ENCODE results near the gene EXOC6B.

Gene EXOC6B

DNA sequence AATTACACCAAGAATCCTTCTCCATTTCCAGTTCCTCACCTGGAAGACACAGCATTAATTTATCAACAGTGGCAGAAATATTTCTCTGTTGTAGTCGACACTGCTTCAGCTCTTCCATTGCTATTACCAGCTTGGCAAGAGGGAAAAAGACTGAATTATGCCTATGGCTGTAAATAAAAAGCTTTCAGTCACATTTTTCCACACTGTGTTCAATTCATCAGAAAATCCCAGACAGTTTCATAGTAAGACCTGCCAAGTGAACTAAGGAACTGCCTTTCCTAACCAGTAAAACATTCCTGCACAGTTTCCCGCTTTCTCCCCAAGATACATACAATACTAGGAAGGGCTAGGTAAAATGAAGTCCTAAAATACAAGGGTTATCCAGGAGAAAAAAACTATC, 94.7 kb downstream of the EXOC6B start:
- no peak for DNase-seq

DNA sequence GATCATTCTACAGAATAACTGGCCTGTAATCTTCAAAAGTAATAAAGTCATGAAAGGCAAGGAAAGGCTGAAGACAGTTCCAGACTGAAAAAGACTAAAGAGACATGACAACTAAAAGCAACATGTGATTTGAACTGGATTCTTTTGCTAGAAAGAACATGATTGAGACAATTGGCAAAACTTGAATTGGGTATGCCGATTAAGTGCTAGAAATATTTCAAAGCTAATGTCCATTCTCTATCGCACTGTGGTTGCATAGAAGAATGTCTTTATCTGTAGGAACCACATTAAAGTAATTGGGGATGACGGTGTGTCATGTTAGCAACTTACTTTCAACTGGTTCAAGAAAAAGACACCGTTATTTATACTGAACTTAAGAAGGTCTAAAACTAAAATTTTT, 98.5 kb downstream of the EXOC6B start:
- DNase-seq, result no peak

DNA sequence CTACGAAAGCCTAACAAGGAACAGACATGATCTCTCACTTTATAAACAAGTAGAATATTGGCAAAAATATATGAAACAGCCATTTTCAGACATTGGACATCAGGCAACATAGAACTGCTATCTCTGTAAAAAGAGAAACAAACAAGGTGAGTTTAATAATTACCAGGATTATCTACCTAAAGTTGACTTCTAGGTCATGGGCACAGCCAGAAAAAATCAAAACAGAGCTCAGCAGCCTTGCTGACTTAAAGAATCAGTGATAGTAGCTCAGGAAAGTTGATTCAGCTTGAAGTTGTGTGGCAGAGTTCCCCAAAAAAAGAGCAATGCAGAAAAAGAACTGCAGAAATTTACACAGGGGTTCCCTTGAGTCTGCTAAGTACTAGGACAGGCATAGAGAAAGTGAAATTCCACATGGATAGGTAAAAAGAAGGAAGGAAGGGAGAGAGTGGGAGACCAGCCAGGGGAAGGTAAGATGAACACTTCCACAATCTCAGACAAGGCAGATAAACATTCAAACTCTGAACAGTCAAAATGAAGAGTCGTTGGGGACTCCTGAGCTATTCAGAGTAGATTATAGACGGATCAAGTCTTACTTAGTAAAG, 102.0 kb downstream of the EXOC6B start:
- DNase-seq, result no peak

DNA sequence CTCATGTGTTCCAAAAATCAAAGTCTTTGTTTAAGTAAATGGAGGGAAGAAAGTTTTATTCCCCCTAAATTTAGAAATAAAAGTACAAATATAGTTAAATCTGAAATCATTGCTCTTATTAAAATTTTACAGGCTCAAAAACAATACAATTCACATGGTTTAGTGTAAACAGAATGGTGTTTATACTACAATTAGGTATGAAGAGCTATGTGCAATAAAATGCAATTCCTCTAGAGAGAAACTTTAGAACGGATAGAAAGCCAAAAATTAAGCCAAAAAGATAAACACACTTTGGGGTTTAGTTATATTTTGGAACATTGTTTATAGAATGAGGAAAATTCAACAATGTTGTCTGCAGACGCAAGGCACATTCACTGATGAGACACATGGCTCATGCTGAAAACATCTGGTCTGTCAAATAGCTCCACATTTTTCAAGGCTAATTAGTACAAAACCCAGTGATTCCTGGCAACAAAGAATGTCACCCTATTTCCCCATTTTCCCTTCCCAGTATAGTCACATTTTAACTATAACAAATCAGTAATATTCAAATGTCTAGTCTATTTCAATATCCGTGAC, 103.3 kb downstream of the EXOC6B start:
- DNase-seq, result no peak

DNA sequence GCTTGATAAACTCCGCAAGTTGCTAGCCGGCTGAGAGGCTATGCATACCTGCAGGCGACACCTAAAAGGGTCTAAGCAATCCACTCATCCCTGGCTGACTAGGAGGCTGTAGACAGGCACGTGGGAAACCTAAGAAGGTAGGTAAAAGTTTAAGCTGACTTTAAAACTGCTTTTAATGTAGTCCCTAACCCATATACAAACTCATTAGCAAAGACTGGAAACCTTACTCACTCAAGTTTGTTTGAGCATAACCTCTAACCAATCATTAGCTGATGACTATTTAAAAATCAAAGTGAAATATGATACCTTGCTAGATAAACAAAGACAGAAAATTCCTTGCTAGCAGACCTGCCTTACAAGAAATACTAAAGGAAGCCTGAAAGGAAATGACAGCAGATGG, 106.4 kb downstream of the EXOC6B start:
- no peak for DNase-seq

DNA sequence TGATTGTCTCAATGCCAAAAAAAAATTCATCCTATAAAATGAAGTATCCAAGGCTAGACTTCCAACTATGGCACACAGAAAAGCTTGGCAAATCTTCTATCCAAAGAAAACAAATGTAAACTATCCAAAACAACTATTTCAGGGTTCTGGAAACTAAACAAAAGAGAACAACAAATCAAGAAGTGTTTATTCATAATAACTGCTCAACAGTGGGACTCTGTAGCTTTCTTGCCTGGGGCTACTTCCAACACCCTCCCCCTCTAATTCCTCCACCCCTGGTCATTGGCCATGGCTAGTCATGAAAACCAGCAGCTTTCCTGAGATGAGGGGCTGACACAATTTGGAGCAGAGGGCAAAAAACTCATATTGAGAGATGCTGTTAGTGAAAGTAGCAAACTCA, 107.0 kb downstream of the EXOC6B start:
- no peak for DNase-seq

DNA sequence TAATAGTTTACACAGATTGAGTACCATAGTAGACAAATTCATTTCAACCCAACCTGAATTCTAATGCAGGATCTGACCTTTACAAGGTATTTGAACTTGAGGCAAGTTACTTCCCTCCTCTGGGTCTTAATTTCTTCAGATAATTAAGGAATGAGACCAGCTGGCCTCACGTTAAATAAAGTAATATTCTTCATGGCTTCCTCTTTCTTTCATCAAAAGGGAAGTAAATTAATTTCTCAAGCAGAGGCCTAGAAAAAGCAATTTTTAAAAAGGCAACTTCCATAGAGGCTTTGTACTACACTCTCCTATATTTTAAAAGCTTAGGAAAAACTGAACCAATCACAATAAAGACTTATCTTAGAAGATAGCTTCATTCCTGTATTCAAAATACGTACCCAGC, 109.2 kb downstream of the EXOC6B start:
- no peak for DNase-seq

DNA sequence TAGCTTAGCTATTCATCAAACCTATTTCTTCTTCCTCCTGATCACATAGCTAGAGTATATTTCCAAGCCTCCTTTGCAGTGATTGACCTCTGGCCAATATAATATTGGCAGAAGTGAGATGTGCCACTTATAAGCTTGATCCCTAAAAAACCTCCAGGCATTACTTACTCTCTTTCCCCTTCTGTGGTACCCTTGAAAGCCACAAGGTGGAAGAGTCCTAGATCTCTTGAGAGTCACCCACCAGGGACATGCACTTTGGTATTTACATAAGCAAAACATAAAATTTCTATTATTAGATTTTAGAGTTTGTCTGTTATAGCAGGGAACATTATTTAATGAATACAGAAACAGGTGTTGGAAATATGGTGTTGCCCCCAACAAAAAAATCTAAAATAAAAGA, 112.0 kb downstream of the EXOC6B start:
- no peak for DNase-seq

DNA sequence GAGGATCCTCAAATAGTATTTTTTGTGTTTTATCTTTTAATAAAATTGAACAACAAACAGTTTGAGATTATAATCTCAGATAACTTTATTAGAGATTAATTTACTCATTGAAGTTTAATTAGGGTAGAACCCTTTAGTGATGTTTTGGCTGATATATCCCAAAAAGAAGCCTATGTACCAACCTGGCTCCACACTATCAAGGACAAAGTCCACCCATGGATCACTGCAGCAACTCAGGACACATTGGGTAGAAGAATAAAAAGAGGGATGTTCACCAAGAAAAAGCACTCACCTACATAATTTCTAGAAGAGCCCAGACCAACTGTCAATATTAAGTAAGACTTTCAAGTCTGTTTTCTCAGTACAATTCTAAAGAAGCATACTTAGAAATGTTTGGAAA, 112.9 kb downstream of the EXOC6B start:
- DNase-seq, result no peak

DNA sequence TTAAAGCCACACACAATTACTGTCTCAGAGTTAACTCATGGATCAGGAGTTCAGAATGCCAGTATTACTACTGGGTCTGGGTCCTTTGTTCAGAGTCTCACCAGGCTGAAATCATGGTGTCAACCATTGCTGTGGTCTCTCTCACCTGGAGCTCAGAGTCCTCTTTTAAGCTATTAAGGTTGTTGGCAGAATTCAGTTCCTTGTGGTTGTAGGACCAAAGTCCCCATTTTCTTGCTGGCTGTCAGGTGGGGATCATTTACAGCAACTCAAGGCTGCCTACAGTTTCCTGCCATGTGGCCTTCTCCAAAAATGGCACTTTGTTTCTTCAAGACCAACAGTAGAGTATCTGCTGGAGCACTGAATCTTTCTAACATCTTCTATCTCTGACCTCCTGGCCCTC, 113.5 kb downstream of the EXOC6B start:
- no peak for DNase-seq

DNA sequence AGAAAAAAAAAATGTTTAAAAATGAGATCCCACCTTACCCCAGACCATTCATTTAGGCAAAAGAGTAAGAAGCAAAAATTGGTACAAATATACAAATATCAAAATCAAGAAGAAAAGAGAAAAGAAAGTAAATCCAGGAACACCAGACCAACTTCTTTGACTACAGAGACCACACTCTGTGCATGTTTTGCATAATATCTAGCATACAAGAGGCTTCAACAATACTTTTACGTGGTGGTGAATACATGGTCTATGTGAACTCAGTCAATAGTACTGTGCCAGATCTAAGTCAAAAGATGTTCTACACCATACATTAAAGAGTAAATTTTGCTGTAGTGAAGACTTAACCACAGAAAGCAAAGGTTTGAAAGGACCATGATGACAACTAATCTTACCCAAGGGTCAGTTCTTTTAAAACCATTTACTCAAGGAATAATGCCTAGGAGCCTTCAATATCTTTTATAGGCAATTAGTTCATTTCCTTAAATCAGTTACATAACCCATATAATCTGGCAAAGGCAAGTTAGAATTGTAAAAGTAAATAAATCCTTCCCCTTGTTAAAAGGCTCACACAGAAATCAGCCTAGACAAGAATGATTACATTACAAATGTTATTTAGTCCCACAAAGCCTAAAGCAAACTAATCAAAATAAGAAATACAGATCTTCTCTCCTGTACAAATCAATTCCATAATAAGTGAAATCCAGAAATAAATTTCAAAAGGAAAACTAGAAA, 115.2 kb downstream of the EXOC6B start:
- no peak for DNase-seq

DNA sequence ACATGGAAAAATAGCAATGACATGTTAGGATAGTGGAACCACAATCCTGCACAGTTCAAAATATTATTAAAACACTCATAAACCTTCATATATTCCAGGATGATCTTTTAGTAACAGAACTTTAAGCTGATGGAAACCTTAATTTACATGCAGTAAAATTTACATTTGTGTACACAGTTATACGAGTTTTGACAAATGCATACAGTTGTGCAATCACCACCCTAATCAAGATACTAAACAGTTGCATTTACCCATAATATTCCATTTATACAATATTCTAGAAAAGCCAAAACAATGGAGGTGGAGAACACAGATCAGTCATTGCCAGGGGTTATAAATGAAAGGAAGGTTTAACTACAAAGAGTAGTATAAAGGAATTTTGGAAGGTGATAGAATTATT, 117.6 kb downstream of the EXOC6B start:
- DNase-seq, result no peak

DNA sequence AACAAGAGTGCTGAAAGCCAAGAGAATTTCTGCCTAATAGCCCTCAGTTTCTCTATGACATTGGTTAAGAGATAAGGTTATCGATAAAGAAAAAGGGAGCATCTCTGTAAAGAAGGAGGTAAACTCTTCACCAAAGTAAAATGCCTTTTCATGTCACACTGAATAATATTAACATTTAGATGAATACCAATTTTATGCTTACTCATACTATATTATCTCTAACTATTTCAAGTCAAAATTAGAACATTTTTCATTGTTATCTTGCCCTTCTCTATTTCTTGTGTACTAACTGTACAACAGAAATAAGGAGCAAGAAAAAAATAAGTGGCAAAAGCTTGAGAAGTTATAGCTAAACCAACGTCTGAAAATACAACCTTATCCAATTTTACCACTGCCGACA, 127.5 kb downstream of the EXOC6B start:
- DNase-seq, result no peak

DNA sequence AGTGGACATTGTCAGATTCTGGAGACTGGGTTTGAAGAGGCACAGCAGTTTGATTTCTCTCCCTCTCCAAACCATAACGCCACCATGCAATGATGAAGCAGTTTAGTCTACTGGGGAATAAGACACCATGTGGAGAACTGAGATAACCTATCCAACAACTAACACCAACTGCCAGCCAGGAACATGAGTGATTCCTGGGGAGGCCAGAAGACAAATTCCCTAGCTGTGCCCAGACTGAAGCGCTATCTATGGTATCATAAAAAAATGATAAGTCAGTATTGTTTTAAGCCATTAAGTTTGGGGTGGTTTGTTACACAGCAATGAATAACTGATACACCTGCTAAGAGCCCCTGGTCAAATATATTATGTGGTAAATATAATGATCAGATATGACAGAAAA, 129.3 kb downstream of the EXOC6B start:
- DNase-seq, result no peak

DNA sequence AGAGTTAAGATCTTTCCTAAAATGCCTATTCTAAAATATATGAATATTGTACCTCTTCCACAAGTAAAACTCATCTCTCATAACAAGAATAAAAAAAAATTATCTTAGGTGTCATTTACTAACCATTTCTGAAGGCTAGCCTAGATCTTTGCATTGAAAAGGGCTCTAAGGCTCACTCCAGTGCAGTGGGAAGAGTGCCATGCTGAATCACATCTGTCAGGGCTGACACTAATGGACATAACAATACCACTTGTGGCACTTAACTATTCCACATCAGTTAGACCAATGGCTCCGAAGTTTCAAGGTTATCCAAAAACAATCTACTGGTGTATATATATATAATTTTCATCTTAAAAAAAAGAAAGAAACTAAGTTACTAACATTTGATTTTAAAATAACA, 130.2 kb downstream of the EXOC6B start:
- no peak for DNase-seq

DNA sequence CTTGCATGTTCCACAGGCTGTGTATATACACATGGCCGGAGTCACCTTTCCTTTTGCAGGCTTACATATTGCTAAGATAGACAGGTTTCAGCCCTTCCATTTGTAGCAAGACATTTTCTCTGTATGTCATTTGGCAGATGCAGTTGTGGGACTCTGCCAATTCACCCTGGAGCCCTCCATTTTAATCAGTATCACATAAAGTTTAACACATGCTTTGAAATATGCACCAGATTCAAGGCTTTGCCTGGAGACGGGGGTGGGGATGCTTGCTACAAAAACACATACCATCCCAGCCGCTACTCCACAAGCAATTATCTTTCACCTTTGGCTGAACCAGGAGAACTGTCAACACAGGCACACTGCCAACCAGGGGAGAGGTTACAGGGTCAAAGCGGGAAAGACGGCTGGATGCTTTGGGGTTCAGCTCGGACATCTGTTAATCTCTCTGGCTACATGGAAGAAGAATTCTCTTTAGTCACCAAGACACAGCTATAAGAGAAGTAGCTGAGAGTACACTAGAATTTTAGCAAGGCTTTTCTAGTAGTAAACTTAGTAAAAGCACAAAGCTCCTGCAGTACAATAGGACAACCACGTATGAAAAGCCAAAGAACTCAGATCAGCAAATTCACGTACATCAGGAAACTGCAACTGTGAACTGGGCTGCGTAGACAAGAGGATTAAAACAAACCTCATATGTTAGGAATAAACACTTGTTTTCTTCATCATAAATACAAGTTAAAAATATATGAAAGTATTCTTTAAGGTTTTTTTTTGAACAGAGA, 130.9 kb downstream of the EXOC6B start:
- no peak for DNase-seq

DNA sequence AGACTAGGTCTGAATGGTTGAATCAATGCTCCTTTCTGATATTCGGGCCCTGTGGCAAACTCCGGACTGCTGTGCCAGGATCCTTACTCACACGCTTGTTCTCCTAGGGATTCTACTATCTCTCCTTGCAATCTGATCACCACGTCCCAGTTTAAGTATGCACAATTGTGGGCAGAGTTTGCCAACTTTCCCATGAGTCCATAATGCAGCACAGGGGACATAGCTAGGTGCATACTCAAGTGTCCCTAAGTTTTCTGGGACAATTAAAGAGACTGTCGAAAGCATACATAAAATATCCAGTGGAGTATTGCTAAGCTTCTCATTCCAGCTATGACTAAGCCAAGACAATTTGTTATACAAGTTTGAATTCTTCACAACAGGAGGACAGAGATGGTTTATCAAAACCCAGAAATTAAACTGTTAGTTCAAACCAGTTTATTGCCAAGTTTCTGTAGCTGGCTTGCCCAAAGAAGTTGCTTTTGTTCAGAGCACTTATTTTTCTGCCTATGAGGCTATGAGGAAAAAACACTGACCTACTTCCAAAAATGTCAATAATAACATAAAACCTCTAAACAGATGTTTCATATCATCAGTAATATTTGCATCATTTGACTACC, 136.1 kb downstream of the EXOC6B start:
- no peak for DNase-seq

DNA sequence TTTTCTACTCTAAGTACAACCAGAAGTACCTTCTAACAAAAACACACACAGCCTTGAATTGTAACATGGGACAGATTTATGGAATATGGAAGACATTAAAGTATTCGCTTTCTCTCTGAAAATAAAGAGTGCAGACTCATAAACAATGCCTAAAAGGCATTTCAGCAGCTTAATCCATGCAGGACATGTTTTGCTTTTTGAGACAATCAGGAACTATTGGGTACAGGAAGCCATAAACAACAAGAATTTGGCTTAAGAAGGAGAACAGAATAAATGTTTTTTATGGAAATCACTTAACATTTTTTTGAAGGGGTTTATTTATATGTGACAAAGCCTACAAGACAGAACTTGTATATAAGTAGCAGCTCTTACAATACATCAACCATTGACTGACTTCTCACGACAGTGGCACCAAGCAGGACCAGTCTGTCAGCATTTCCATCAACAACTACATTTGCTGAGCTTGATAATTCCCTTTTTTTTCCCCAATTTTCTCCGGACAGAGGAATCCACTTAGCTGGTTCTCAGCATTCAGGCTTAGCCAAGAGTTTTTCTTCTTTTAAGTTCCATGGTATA, 140.1 kb downstream of the EXOC6B start:
- DNase-seq, result no peak

DNA sequence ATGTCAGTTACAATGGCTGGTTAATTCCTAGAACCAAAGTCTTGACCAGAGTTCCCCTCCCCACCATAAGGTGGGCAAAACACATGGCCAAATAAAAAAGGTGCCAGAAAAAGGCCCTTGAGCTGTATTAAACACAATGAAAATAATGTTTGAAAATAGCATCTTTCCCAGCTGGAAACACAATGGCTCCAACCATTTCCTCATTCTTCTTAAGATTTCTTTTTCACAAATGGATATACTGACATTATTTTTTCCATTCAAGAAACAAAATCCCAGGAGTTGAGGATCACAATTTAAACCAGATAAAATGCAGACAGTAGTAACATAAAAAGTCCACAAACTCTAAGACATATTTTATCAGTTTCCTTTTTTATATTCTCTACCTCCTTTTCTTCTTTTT, 143.8 kb downstream of the EXOC6B start:
- DNase-seq, result no peak

DNA sequence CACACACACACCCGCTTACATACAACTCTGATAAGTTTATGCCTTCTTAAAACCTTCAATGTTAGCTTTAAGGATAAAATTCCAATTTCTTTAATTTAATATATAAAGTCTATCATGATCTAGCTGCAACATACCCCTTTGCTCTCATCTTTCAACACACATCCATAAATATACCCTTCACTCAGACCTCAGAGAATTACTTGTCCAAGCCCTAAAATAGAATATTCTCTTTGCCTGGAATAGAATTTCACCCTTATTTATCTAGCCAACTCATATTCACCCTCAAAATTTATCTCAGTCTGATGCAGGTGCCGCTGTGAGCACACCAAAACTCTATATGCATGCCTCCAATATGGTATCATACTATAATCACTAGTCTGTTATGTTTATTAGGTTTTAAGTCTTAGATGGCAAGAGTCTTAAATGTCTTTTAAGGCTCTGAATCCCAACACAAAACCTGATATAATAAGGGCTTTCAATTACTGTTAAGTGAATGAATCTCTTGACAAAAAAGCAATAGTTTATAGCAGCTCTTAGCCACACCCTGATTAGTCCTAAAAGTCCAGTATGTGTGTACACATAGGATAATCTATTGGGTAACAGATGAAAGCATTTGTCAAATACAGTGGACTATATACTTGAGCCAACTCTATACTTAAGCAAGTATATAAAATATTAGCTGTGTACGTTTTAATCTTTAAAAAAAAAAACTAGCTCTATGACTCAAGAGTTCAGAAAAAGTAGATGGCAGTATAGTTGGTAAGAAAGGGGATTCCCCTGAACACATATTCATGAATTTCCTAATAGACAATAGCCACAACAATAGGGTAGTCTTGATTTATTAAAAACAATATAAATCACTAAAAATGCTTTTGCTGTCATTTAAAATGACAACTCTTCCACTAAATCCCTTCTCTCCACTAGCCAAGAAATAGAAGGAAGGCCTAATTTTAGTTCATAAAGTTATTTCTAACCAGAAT, 144.5 kb downstream of the EXOC6B start:
- DNase-seq, result no peak

DNA sequence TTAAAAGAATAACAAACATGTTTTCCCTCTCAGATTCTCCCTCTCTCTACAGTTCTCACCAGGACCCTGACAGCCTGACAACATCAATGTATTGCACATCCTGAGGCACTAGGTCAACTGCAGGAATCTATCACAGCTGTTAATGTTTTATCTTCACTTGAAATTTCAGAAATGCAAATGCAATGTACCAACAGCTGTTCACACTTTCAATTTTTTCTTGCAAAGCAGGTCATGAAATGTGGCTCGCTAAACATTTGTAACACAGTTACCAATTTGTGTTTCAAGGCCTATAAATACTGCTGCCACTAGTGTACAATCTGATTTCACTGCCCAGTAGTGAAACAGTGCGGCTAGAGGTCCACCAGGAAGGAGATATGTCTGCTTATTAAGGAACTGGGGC, 147.8 kb downstream of the EXOC6B start:
- no peak for DNase-seq
